ENCODE measurements around the gene SND1. TPM values are rescaled to one million over a fixed set of nuclear protein-coding genes. Genes with fewer than 3 reads are reported as not detected.

Gene SND1
- total RNA-seq, 4 donors from 2014 or later = 64.3 to 77.0 (median 70.4) TPM

DNA sequence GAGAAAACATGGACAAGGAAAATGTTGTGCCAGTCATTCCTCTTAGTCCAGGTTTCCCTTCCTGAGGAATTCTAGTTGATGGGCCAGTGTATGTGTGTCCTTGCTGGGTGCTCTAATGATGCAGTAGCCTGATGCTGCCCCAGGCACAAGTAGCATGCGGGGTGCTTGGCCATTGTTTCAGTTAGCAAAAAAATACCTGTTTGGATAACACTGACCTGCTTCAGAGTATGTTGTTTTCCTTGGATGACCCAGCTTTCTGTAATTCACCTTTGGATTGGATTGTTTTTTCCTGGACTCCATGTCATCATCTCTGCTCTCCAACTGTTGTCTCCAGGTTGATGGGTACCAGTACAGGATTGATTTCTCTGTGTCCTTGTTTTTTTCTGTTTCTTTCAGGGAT, 169.2 kb downstream of the SND1 start:
- TF ChIP-seq POLR2AphosphoS5 (IDR thresholded peaks at IDR 0.05) = no peak
- TF ChIP-seq, protein P1, sequence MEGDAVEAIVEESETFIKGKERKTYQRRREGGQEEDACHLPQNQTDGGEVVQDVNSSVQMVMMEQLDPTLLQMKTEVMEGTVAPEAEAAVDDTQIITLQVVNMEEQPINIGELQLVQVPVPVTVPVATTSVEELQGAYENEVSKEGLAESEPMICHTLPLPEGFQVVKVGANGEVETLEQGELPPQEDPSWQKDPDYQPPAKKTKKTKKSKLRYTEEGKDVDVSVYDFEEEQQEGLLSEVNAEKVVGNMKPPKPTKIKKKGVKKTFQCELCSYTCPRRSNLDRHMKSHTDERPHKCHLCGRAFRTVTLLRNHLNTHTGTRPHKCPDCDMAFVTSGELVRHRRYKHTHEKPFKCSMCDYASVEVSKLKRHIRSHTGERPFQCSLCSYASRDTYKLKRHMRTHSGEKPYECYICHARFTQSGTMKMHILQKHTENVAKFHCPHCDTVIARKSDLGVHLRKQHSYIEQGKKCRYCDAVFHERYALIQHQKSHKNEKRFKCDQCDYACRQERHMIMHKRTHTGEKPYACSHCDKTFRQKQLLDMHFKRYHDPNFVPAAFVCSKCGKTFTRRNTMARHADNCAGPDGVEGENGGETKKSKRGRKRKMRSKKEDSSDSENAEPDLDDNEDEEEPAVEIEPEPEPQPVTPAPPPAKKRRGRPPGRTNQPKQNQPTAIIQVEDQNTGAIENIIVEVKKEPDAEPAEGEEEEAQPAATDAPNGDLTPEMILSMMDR (IDR thresholded peaks at IDR 0.05) = no peak
- TF ChIP-seq POLR2A (IDR thresholded peaks at IDR 0.05) = no peak
- no peak for TF ChIP-seq EP300 (IDR thresholded peaks at IDR 0.05; ENCODE audit: low read depth)
- peaks cover 0 to 6% (median 1%) of the 10 kb centered on the region in 4 donors for H3K4me1 ChIP-seq
- intact Hi-C loops (cut with DNase I; ENCODE audit: low total_unique reads) (no loop called here), in situ Hi-C loops (cut with MboI; ENCODE audit: low pct_ligation_motif_present in 1 of 4, low pct_unique_long_range_greater_than_20kb in 1 of 4, low sequenced_read_pairs in 3 of 4) (no loop called here)
- H3K9me3 ChIP-seq = no peaks in the 10 kb centered on the region
- no peak overlapping the region for H3K4me3 ChIP-seq
- H3K27me3 ChIP-seq = no peaks in the 10 kb centered on the region
- H3K36me3 ChIP-seq = no peaks in the 10 kb centered on the region
- no peak overlapping the region for H3K27ac ChIP-seq
- DNase-seq = no peak
- 91% methylated on average over 1 of the region's 1 CpG; no CpG with 5 or more reads in 1 of the 2 donors for WGBS, 2 donors (ENCODE audit: low coverage in 1 of 2)

DNA sequence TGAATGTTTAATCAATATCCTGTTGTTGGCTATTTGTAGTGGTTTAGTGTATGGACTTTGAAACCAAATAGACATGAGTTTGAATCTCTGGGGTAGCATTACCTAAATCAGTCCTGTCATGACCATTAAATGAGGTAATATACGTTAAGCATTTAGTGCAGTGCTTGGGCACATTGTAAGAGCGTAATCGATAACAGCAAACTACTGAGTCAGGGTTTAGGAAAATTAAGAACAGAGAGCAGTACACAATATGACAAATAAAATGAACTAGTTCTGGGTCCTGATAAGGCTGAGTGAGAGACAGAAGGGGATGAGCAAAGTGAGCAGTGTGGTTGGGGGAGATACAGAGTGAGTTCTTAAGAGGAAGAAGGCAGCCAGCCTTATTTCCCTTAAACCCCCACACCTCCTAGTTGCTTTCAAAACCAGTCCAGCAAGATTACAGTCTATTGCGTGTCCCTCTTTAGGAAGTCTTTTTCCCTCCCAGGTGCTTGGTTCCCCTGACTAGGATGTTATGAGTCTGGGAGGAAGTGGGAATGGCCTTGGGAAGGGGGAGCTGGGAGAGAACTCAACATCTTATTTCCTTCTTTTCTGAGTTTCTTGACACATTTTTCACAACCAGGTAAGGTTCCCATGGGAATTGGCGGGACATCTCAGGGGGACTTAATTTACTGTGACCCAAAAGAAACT, 171.0 kb downstream of the SND1 start:
- TF ChIP-seq POLR2AphosphoS5 (IDR thresholded peaks at IDR 0.05) (no peak), POLR2A (IDR thresholded peaks at IDR 0.05) (no peak), EP300 (IDR thresholded peaks at IDR 0.05; ENCODE audit: low read depth) (no peak)
- TF ChIP-seq, protein P1 (IDR thresholded peaks at IDR 0.05) = no peak
- H3K36me3 ChIP-seq = no peaks in the 10 kb centered on the region
- intact Hi-C loops (cut with DNase I; ENCODE audit: low total_unique reads) (no loop called here), in situ Hi-C loops (cut with MboI; ENCODE audit: low pct_ligation_motif_present in 1 of 4, low pct_unique_long_range_greater_than_20kb in 1 of 4, low sequenced_read_pairs in 3 of 4) (no loop called here)
- no peaks in the 10 kb centered on the region for H3K9me3 ChIP-seq
- 78 to 86% methylated on average over 3 to 5 of the region's 5 CpGs for WGBS, 2 donors (ENCODE audit: low coverage in 1 of 2)
- H3K4me1 ChIP-seq = peaks cover 0 to 6% (median 1%) of the 10 kb centered on the region in 4 donors
- no peak for DNase-seq
- H3K27ac ChIP-seq = no peak overlapping the region
- H3K27me3 ChIP-seq = no peaks in the 10 kb centered on the region
- H3K4me3 ChIP-seq = no peak overlapping the region

DNA sequence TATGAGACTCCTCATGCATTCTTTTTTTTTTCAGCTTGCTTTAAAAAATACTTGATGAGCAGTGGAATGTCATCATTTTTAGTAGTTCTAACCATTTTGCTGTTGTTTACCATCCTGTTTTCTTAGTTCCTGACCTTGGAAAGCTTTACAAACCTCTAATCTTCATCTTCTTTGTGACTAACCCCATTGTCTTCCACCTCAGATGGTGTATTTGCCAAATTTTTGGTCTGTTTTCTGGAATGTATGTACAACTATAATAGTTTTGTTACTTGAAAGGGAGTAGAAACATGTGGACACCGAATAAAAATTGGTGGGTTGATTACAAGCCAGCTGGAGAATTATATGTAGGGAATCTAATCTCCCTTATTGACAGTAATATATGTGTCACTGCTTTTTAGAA, 172.7 kb downstream of the SND1 start:
- Histone ChIP-seq H3K27ac (no peak overlapping the region), H3K27me3 (no peaks in the 10 kb centered on the region), H3K9me3 (no peaks in the 10 kb centered on the region), H3K4me3 (no peak overlapping the region), H3K4me1 (peaks cover 0 to 6% (median 1%) of the 10 kb centered on the region in 4 donors), H3K36me3 (no peaks in the 10 kb centered on the region)
- in situ Hi-C loops (cut with MboI; ENCODE audit: low pct_ligation_motif_present in 1 of 4, low pct_unique_long_range_greater_than_20kb in 1 of 4, low sequenced_read_pairs in 3 of 4) = no loop called here
- 40 to 83% methylated on average over 1 of the region's 1 CpG for WGBS, 2 donors (ENCODE audit: low coverage in 1 of 2)
- TF ChIP-seq EP300 (IDR thresholded peaks at IDR 0.05; ENCODE audit: low read depth) = no peak
- TF ChIP-seq POLR2AphosphoS5 (IDR thresholded peaks at IDR 0.05) = no peak
- TF ChIP-seq, protein P1 (IDR thresholded peaks at IDR 0.05) = no peak
- no peak for TF ChIP-seq POLR2A (IDR thresholded peaks at IDR 0.05)
- intact Hi-C loops (cut with DNase I; ENCODE audit: low total_unique reads) = no loop called here
- no peak for DNase-seq

DNA sequence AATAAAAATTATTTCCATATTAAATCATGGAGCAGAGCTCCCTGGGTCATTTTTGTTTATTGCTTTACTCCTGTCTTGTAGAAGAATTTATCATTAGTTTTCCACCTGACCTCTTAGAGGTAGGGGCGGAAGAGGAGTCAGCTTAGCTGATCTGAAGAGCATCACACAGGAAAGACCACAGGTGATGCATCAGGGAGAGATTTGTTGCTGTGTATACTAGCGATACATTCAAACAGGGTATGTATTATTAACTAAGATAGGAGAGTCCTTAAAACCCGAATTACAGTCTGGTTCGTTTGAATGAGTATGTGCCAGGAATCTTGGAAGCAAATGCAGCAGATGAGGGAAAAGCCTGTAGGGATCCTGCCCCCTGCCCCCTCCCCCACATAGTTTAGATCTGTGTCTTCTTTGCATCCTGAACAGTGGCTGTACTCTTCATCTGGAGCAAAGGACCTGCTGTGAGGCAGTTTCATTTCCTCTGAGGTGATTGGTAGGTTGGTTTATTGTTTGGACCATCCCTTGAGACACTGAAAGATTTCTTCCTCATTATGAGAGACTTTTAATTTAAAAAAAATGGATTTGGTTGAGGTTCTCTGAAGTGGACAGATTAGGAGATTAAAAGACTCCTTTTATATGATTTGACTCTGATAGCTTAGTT, 177.0 kb downstream of the SND1 start:
- Histone ChIP-seq H3K9me3 (no peaks in the 10 kb centered on the region), H3K4me1 (no peaks in the 10 kb centered on the region), H3K4me3 (no peak overlapping the region), H3K36me3 (no peaks in the 10 kb centered on the region), H3K27me3 (no peaks in the 10 kb centered on the region), H3K27ac (no peak overlapping the region)
- intact Hi-C loops (cut with DNase I; ENCODE audit: low total_unique reads) = no loop called here
- WGBS, 2 donors (ENCODE audit: low coverage in 1 of 2) = 82 to 92% methylated on average over 2 to 4 of the region's 4 CpGs
- TF ChIP-seq, protein P1 (IDR thresholded peaks at IDR 0.05) = no peak
- TF ChIP-seq POLR2AphosphoS5 (IDR thresholded peaks at IDR 0.05) = no peak
- TF ChIP-seq POLR2A (IDR thresholded peaks at IDR 0.05) = no peak
- TF ChIP-seq EP300 (IDR thresholded peaks at IDR 0.05; ENCODE audit: low read depth) = no peak
- in situ Hi-C loops (cut with MboI; ENCODE audit: low pct_ligation_motif_present in 1 of 4, low pct_unique_long_range_greater_than_20kb in 1 of 4, low sequenced_read_pairs in 3 of 4) = no loop called here
- DNase-seq = no peak

Measured in transverse colon (tissue), 4 donors.